ENCODE results near the gene NPIPA3. TPM values are rescaled to one million over a fixed set of nuclear protein-coding genes. Genes with fewer than 3 reads are reported as not detected.

Gene NPIPA3
- total RNA-seq, 1 donor from 2014 or later = 0.85 TPM

Other genes starting within 250 kb of the NPIPA3 start
- 16.8 TPM for gene PARN, start 73.2 kb upstream of the NPIPA3 start, total RNA-seq
- 28.6 TPM for gene BFAR, start 70.5 kb upstream of the NPIPA3 start, total RNA-seq
- gene PLA2G10, start 9.1 kb upstream of the NPIPA3 start, total RNA-seq = not detected
- 3.6 TPM for gene NPIPA2, start 39.1 kb downstream of the NPIPA3 start, total RNA-seq
- 112 TPM for gene NOMO1, start 130.3 kb downstream of the NPIPA3 start, total RNA-seq
- 49.2 TPM for gene NPIPA1, start 234.0 kb downstream of the NPIPA3 start, total RNA-seq

Data from left ventricle myocardium inferior (tissue), 1 donor.